ENCODE measurements around the gene CCDC68. TPM values are rescaled to one million over a fixed set of nuclear protein-coding genes. Genes with fewer than 3 reads are reported as not detected.

CCDC68 gene
- total RNA-seq, 3 donors from 2014 or later (not counting 1 experiment from before 2014, with no cell fraction given), result not detected

- no peaks in the 10 kb centered on the region for H3K9me3 Mint-ChIP-seq
- H3K36me3 Mint-ChIP-seq, result no peaks in the 10 kb centered on the region
- H3K4me3 Mint-ChIP-seq, result no peak overlapping the region
- Histone ChIP-seq H3K36me3 (ENCODE audit: control insufficient read depth, insufficient read depth, low read length) (no peaks in the 10 kb centered on the region), H3K27me3 (ENCODE audit: control insufficient read depth, insufficient read depth, low read length) (peaks cover 9% of the 10 kb centered on the region), H3K9me3 (ENCODE audit: control insufficient read depth, insufficient read depth, low read length) (no peaks in the 10 kb centered on the region), H3K27ac (ENCODE audit: low read length) (no peak overlapping the region), H3K4me1 (ENCODE audit: control insufficient read depth, insufficient read depth, low read length) (peaks cover 5% of the 10 kb centered on the region), H3K4me3 (ENCODE audit: low read length) (no peak overlapping the region)
- H3K27ac Mint-ChIP-seq, result no peak overlapping the region
- ATAC-seq (no peak), DNase-seq (no peak)
- H3K27me3 Mint-ChIP-seq (ENCODE audit: low read depth in 2 of 2), result peaks cover 27 to 58% of the 10 kb centered on the region in 2 donors
- TF ChIP-seq CTCF (IDR thresholded peaks at IDR 0.05), result no peak
- H3K4me1 Mint-ChIP-seq, result peaks cover 0 to 4% of the 10 kb centered on the region in 2 donors
- 91% methylated on average over 4 of the region's 9 CpGs for WGBS (ENCODE audit: insufficient coverage)
- intact Hi-C loops (cut with micrococcal nuclease), result no loop called here
Observed at GRCh38 chr18:54962919-54963645, 3.8 kb upstream of the CCDC68 start.

- Histone ChIP-seq H3K36me3 (ENCODE audit: control insufficient read depth, insufficient read depth, low read length) (no peaks in the 10 kb centered on the region), H3K27me3 (ENCODE audit: control insufficient read depth, insufficient read depth, low read length) (peaks cover 9% of the 10 kb centered on the region), H3K4me1 (ENCODE audit: control insufficient read depth, insufficient read depth, low read length) (peaks cover 5% of the 10 kb centered on the region), H3K4me3 (ENCODE audit: low read length) (no peak overlapping the region), H3K9me3 (ENCODE audit: control insufficient read depth, insufficient read depth, low read length) (no peaks in the 10 kb centered on the region), H3K27ac (ENCODE audit: low read length) (no peak overlapping the region)
- Mint-ChIP-seq H3K27ac (no peak overlapping the region), H3K36me3 (no peaks in the 10 kb centered on the region), H3K4me1 (peaks cover 0 to 4% of the 10 kb centered on the region in 2 donors), H3K9me3 (no peaks in the 10 kb centered on the region), H3K27me3 (ENCODE audit: low read depth in 2 of 2) (peaks cover 30 to 68% of the 10 kb centered on the region in 2 donors), H3K4me3 (no peak overlapping the region)
- 97% methylated on average over 4 of the region's 4 CpGs for WGBS (ENCODE audit: insufficient coverage)
- no peak for TF ChIP-seq CTCF (IDR thresholded peaks at IDR 0.05)
- no peak for ATAC-seq
- intact Hi-C loops (cut with micrococcal nuclease), result no loop called here
- DNase-seq, result no peak
Observed at GRCh38 chr18:54961868-54962267, 2.6 kb upstream of the CCDC68 start.

- DNase-seq (no peak), ATAC-seq (no peak)
- Mint-ChIP-seq H3K27ac (no peak overlapping the region), H3K9me3 (no peaks in the 10 kb centered on the region), H3K36me3 (no peaks in the 10 kb centered on the region), H3K27me3 (ENCODE audit: low read depth in 2 of 2) (peaks cover 33 to 62% of the 10 kb centered on the region in 2 donors), H3K4me1 (peaks cover 0 to 4% of the 10 kb centered on the region in 2 donors), H3K4me3 (no peak overlapping the region)
- H3K36me3 ChIP-seq (ENCODE audit: control insufficient read depth, insufficient read depth, low read length), result no peaks in the 10 kb centered on the region
- no peaks in the 10 kb centered on the region for H3K9me3 ChIP-seq (ENCODE audit: control insufficient read depth, insufficient read depth, low read length)
- H3K27me3 ChIP-seq (ENCODE audit: control insufficient read depth, insufficient read depth, low read length), result peaks cover 9% of the 10 kb centered on the region
- H3K27ac ChIP-seq (ENCODE audit: low read length), result no peak overlapping the region
- no peak overlapping the region for H3K4me3 ChIP-seq (ENCODE audit: low read length)
- TF ChIP-seq CTCF (IDR thresholded peaks at IDR 0.05), result no peak
- peaks cover 5% of the 10 kb centered on the region for H3K4me1 ChIP-seq (ENCODE audit: control insufficient read depth, insufficient read depth, low read length)
- WGBS (ENCODE audit: insufficient coverage), result 0% methylated on average over 1 of the region's 2 CpGs
- intact Hi-C loops (cut with micrococcal nuclease), result no loop called here
Observed at GRCh38 chr18:54961016-54961423, 1.8 kb upstream of the CCDC68 start.

DNA sequence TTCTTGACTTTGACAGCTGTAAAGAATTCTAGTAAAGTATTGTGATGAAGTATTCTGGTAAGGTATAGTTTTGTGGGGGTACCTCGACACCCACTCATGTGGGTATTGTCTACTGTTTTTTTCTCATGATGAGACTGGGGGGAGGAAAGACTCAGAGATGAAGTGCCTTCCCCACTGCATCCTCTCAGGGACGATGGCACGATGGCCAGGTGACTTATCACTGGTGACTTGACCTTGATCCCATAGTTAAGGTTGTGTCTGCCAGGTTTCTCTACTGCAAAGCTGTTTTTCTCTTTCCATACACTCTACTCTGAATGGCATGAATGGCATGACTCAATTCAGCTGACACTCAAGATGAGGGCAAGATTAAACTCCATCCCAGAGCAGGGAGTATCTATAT is 936 bp upstream of the CCDC68 start:
- H3K4me3 Mint-ChIP-seq, result no peak overlapping the region
- no peak overlapping the region for H3K27ac Mint-ChIP-seq

More for the DNA sequence above, 936 bp upstream of the CCDC68 start:
- no peak overlapping the region for H3K4me3 ChIP-seq (ENCODE audit: low read length)
- H3K27ac ChIP-seq (ENCODE audit: low read length), result no peak overlapping the region
- Mint-ChIP-seq H3K27me3 (ENCODE audit: low read depth in 2 of 2) (peaks cover 36 to 58% of the 10 kb centered on the region in 2 donors), H3K36me3 (no peaks in the 10 kb centered on the region), H3K9me3 (no peaks in the 10 kb centered on the region), H3K4me1 (peaks cover 0 to 4% of the 10 kb centered on the region in 2 donors)
- H3K36me3 ChIP-seq (ENCODE audit: control insufficient read depth, insufficient read depth, low read length), result no peaks in the 10 kb centered on the region
- ATAC-seq, result no peak
- peaks cover 9% of the 10 kb centered on the region for H3K27me3 ChIP-seq (ENCODE audit: control insufficient read depth, insufficient read depth, low read length)
- WGBS (ENCODE audit: insufficient coverage), result 87% methylated on average over 3 of the region's 3 CpGs
- TF ChIP-seq CTCF (IDR thresholded peaks at IDR 0.05), result no peak
- no peaks in the 10 kb centered on the region for H3K9me3 ChIP-seq (ENCODE audit: control insufficient read depth, insufficient read depth, low read length)
- peaks cover 5% of the 10 kb centered on the region for H3K4me1 ChIP-seq (ENCODE audit: control insufficient read depth, insufficient read depth, low read length)
- intact Hi-C loops (cut with micrococcal nuclease), result no loop called here
- DNase-seq, result no peak

Measured in natural killer cell (primary cell).